Neural crest cell (in vitro differentiated cells): ENCODE measurements around the gene SAMSN1. TPM values are rescaled to one million over a fixed set of nuclear protein-coding genes. Genes with fewer than 3 reads are reported as not detected.

ENCODE experiments used
- DNase-seq: peaks from one replicate; pipeline ENCODE4 v3.0.0; 2021; ENCODE audit warnings: low read depth, mixed read lengths, low spot score
- H3K27ac Mint-ChIP-seq: one replicate; pipeline ENCODE4 v1.8.0; 2021; ENCODE audit warnings: mild to moderate bottlenecking, mixed read lengths; ENCODE audit not compliant: unreplicated experiment
- H3K27me3 Mint-ChIP-seq: 2 replicates; pipeline ENCODE4 v1.8.0; 2021; ENCODE audit warnings: low read depth, mild to moderate bottlenecking, mixed read lengths
- H3K36me3 Mint-ChIP-seq: 2 replicates; pipeline ENCODE4 v1.8.0; 2021; ENCODE audit warnings: low read depth, mild to moderate bottlenecking, mixed read lengths
- H3K4me1 Mint-ChIP-seq: 2 replicates; pipeline ENCODE4 v1.8.0; 2021; ENCODE audit warnings: mixed read lengths
- H3K4me3 Mint-ChIP-seq: one replicate; pipeline ENCODE4 v1.8.0; 2021; ENCODE audit warnings: mild to moderate bottlenecking, mixed read lengths
- H3K9me3 Mint-ChIP-seq: 2 replicates; pipeline ENCODE4 v1.8.0; 2021; ENCODE audit warnings: mixed read lengths
- CTCF ChIP-seq: fragments of 200-600 bp; sonication (generic); conservative IDR thresholded peaks from 2 replicates; pipeline ENCODE4 v1.5.0; 2021; ENCODE audit warnings: antibody characterized with exemption, mild to moderate bottlenecking
- total RNA-seq: library from RNA; stranded (reverse); gene quantifications from 2 replicates; pipeline ENCODE4 v1.2.1, GENCODE V29; 2021

The SAMSN1 gene
- total RNA-seq, 1 donor from 2014 or later = not detected

DNA sequence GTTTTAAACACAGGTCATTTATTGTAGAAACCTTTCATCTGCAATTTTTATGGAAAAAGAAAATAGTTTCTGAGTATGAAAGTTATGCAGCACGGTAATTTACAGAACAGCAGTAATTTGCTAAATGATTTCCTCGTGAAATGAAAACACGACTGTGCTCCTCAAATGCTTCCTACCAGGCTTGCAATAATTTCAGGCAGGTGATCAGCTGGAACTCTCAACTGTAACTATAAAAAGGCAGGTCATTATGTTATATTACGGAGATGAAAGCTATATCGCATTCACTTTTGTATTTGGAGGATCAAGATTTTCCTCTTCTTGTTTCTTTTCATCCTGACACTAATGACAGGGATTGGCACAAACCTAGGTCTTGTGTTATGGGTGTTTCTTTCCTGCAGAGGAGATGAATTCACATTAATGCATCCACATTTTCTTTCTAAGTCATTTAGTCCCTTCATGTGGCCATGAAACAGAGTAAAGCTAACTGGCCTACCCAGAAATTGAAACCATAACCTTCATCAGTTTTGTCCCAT, 57.4 kb downstream of the SAMSN1 start:
- H3K4me3 Mint-ChIP-seq = no peak overlapping the region
- no peak for DNase-seq
- no peak overlapping the region for H3K27ac Mint-ChIP-seq
- peaks cover 4% of the 10 kb centered on the region for H3K4me1 Mint-ChIP-seq
- no peaks in the 10 kb centered on the region for H3K36me3 Mint-ChIP-seq
- no peak for TF ChIP-seq CTCF
- H3K9me3 Mint-ChIP-seq = no peaks in the 10 kb centered on the region
- no peaks in the 10 kb centered on the region for H3K27me3 Mint-ChIP-seq

GRCh38 chr21:14487490-14488432, 58.4 kb downstream of the SAMSN1 start:
- Mint-ChIP-seq H3K4me1 (peaks cover 4% of the 10 kb centered on the region), H3K27ac (no peak overlapping the region), H3K36me3 (no peaks in the 10 kb centered on the region), H3K9me3 (no peaks in the 10 kb centered on the region), H3K4me3 (no peak overlapping the region), H3K27me3 (no peaks in the 10 kb centered on the region)
- DNase-seq = no peak
- TF ChIP-seq CTCF = no peak

DNA sequence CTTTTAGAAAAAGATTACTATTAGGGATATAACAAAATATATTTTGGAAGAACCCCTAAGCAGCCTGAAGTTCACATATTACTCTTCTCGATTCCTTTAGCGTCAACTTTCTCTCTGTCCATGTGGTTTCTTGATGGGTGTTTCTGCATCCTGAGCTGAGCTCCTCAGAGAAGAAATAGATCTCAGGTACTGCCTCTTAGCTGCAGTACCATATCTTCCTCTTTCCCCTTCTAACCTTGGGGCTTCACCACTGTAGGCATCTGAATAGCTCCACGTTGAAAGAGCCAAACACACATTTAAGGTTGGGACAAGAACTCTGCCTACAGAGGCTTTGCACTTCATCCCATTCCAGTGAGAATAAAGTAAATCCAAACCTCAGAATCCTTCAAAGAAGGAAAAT, 59.2 kb downstream of the SAMSN1 start:
- DNase-seq = no peak

GRCh38 chr21:14484188-14485009, 61.7 kb downstream of the SAMSN1 start:
- H3K4me1 Mint-ChIP-seq = peaks cover 4% of the 10 kb centered on the region
- no peak for TF ChIP-seq CTCF
- H3K4me3 Mint-ChIP-seq = no peak overlapping the region
- no peaks in the 10 kb centered on the region for H3K27me3 Mint-ChIP-seq
- no peak overlapping the region for H3K27ac Mint-ChIP-seq
- DNase-seq = no peak
- no peaks in the 10 kb centered on the region for H3K9me3 Mint-ChIP-seq
- H3K36me3 Mint-ChIP-seq = no peaks in the 10 kb centered on the region

More for the DNA sequence above, 59.2 kb downstream of the SAMSN1 start:
- no peaks in the 10 kb centered on the region for H3K27me3 Mint-ChIP-seq
- H3K36me3 Mint-ChIP-seq = no peaks in the 10 kb centered on the region
- no peak overlapping the region for H3K4me3 Mint-ChIP-seq
- no peak for TF ChIP-seq CTCF
- H3K27ac Mint-ChIP-seq = no peak overlapping the region
- peaks cover 4% of the 10 kb centered on the region for H3K4me1 Mint-ChIP-seq
- no peaks in the 10 kb centered on the region for H3K9me3 Mint-ChIP-seq

GRCh38 chr21:14483296-14483695, 62.8 kb downstream of the SAMSN1 start:
- H3K4me3 Mint-ChIP-seq = no peak overlapping the region
- H3K27me3 Mint-ChIP-seq = no peaks in the 10 kb centered on the region
- H3K36me3 Mint-ChIP-seq = no peaks in the 10 kb centered on the region
- no peak for TF ChIP-seq CTCF
- no peak for DNase-seq
- no peaks in the 10 kb centered on the region for H3K4me1 Mint-ChIP-seq
- H3K27ac Mint-ChIP-seq = no peak overlapping the region
- no peaks in the 10 kb centered on the region for H3K9me3 Mint-ChIP-seq
